ENCODE results near the gene RPP25.

DNA sequence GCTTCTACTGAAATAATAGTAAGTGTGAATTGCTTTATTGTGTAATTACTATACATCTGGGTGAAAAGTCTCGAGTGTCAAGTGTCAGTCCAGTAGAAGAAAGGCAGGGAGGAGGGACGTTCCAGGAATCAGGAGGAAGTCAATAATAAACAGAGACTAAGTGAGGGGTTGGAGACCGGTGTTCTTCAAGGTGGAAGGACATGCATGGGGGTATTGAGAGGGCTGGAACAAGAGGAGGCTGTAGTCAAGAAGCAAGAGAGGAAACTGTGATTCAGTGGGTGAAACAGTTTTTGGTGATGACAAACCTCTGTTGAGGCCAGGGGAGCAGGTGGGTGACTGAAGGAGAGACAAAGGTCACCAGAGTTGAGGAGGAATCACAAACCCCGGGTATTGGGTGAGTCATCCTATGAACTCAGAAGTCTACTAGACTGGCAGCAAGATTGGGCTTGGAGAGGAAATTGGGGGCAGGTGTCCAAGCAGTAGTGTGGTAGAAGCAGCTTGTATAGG, 27.2 kb upstream of the RPP25 start:
- TF ChIP-seq ZNF384 (IDR thresholded peaks at IDR 0.05) (no peak), FOXM1 (IDR thresholded peaks at IDR 0.05; ENCODE audit: borderline replicate concordance) (no peak), FOXK2 (IDR thresholded peaks at IDR 0.05) (no peak), SP1 (IDR thresholded peaks at IDR 0.05) (no peak), ELF4 (IDR thresholded peaks at IDR 0.05) (no peak), NFRKB (IDR thresholded peaks at IDR 0.05) (no peak)
- TF ChIP-seq, protein P1, sequence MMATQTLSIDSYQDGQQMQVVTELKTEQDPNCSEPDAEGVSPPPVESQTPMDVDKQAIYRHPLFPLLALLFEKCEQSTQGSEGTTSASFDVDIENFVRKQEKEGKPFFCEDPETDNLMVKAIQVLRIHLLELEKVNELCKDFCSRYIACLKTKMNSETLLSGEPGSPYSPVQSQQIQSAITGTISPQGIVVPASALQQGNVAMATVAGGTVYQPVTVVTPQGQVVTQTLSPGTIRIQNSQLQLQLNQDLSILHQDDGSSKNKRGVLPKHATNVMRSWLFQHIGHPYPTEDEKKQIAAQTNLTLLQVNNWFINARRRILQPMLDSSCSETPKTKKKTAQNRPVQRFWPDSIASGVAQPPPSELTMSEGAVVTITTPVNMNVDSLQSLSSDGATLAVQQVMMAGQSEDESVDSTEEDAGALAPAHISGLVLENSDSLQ (IDR thresholded peaks at IDR 0.05), result no peak

All from HEK293T (cell line).